ENCODE measurements around the gene GPR89A.

- no peak for TF ChIP-seq POLR2AphosphoS5 (IDR thresholded peaks at IDR 0.05; ENCODE audit: low read depth, low read length)
- TF ChIP-seq GABPA (IDR thresholded peaks at IDR 0.05; ENCODE audit: low read depth) = no peak
- TF ChIP-seq CTCF (IDR thresholded peaks at IDR 0.05) = no peak
- TF ChIP-seq FOXM1 (IDR thresholded peaks at IDR 0.05; ENCODE audit: low read depth) = no peak
- TF ChIP-seq FOXJ3 (CRISPR knock-in tag; IDR thresholded peaks at IDR 0.05) = no peak
- no peak for TF ChIP-seq EZH2phosphoT487 (IDR thresholded peaks at IDR 0.05; ENCODE audit: borderline replicate concordance, low read depth)
- TF ChIP-seq RAD21 (IDR thresholded peaks at IDR 0.05; ENCODE audit: low read length) = no peak
- no peak for TF ChIP-seq CHD2 (IDR thresholded peaks at IDR 0.05; ENCODE audit: low read length, partially characterized antibody)
- no peak for TF ChIP-seq USF1 (IDR thresholded peaks at IDR 0.05; ENCODE audit: borderline replicate concordance, low read depth)
- TF ChIP-seq TAF1 (IDR thresholded peaks at IDR 0.05; ENCODE audit: borderline replicate concordance, low read depth, low read length) = no peak
Measured at GRCh38 chr1:145690587-145691558, 83.1 kb downstream of the GPR89A start.

Measured in SK-N-SH (cell line).